ENCODE data around the gene ABCA10. TPM values are rescaled to one million over a fixed set of nuclear protein-coding genes. Genes with fewer than 3 reads are reported as not detected.

The ABCA10 gene
- total RNA-seq, 1 donor from 2014 or later: 4.2 TPM

- H3K4me3 Mint-ChIP-seq (ENCODE audit: unreplicated experiment): no peak overlapping the region
- no peaks in the 10 kb centered on the region for H3K36me3 Mint-ChIP-seq (ENCODE audit: unreplicated experiment)
- no peaks in the 10 kb centered on the region for H3K9me3 Mint-ChIP-seq (ENCODE audit: unreplicated experiment)
- TF ChIP-seq, protein P1, sequence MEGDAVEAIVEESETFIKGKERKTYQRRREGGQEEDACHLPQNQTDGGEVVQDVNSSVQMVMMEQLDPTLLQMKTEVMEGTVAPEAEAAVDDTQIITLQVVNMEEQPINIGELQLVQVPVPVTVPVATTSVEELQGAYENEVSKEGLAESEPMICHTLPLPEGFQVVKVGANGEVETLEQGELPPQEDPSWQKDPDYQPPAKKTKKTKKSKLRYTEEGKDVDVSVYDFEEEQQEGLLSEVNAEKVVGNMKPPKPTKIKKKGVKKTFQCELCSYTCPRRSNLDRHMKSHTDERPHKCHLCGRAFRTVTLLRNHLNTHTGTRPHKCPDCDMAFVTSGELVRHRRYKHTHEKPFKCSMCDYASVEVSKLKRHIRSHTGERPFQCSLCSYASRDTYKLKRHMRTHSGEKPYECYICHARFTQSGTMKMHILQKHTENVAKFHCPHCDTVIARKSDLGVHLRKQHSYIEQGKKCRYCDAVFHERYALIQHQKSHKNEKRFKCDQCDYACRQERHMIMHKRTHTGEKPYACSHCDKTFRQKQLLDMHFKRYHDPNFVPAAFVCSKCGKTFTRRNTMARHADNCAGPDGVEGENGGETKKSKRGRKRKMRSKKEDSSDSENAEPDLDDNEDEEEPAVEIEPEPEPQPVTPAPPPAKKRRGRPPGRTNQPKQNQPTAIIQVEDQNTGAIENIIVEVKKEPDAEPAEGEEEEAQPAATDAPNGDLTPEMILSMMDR (IDR thresholded peaks at IDR 0.05; ENCODE audit: partially characterized antibody, unreplicated experiment): no peak
- no peaks in the 10 kb centered on the region for H3K4me1 Mint-ChIP-seq (ENCODE audit: low read depth, unreplicated experiment)
- no peak for DNase-seq
- no peak overlapping the region for H3K27ac Mint-ChIP-seq (ENCODE audit: unreplicated experiment)
- no peaks in the 10 kb centered on the region for H3K27me3 Mint-ChIP-seq (ENCODE audit: unreplicated experiment)
Observed at GRCh38 chr17:69147460-69147859, 81.2 kb downstream of the ABCA10 start.

- Mint-ChIP-seq H3K27me3 (ENCODE audit: unreplicated experiment) (no peaks in the 10 kb centered on the region), H3K27ac (ENCODE audit: unreplicated experiment) (no peak overlapping the region), H3K9me3 (ENCODE audit: unreplicated experiment) (no peaks in the 10 kb centered on the region), H3K36me3 (ENCODE audit: unreplicated experiment) (no peaks in the 10 kb centered on the region), H3K4me1 (ENCODE audit: low read depth, unreplicated experiment) (no peaks in the 10 kb centered on the region), H3K4me3 (ENCODE audit: unreplicated experiment) (no peak overlapping the region)
- TF ChIP-seq, protein P1 (IDR thresholded peaks at IDR 0.05; ENCODE audit: partially characterized antibody, unreplicated experiment): no peak
- DNase-seq: no peak
Observed at GRCh38 chr17:69144331-69145255, 84.0 kb downstream of the ABCA10 start.

DNA sequence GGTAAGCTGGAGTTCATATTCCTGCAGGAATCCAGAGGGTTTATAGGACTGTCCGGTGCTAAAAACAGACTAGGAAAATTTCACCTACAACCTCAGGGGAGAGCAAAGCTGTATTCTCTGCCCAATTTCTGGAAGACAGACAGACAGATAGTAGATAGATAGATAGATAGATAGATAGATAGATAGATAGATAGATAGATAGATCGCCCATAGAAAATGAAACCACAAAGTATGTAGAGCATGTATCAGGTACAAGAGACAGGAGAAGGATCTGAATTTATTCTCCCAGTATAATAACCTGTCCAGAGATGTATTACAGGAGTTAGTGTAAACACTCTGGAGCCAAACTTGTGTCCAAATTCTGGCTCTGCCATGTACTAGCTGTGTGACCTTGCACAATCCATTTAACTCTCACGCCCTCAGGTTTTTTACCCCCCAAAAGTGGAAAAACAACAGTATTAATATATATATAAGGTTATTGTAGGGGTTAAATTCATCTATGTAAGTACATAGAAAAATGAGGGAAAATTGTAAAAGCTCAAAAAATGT, 84.9 kb downstream of the ABCA10 start:
- H3K4me3 Mint-ChIP-seq (ENCODE audit: unreplicated experiment): no peak overlapping the region
- TF ChIP-seq, protein P1 (IDR thresholded peaks at IDR 0.05; ENCODE audit: partially characterized antibody, unreplicated experiment): no peak
- no peak for DNase-seq
- H3K4me1 Mint-ChIP-seq (ENCODE audit: low read depth, unreplicated experiment): no peaks in the 10 kb centered on the region
- H3K36me3 Mint-ChIP-seq (ENCODE audit: unreplicated experiment): no peaks in the 10 kb centered on the region
- H3K27me3 Mint-ChIP-seq (ENCODE audit: unreplicated experiment): no peaks in the 10 kb centered on the region
- no peak overlapping the region for H3K27ac Mint-ChIP-seq (ENCODE audit: unreplicated experiment)
- H3K9me3 Mint-ChIP-seq (ENCODE audit: unreplicated experiment): no peaks in the 10 kb centered on the region

DNA sequence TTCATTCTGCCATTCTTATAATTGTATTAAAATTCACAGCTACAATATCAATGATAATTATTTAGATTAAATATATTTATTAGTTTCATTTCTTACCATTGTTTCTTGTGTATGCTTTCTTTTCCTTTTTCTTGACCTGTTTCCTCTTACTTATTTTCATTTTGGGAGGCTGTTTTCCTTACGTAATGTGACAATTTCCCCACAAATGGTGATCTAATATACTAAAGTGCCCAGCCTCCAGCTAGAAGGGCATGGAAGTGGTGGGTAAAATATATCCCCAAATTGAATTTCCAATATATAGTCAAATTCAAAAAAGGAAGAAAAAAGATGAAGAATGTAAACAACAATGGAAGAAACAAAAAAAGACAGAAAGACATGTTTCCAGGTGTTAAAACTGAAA, 85.5 kb downstream of the ABCA10 start:
- no peaks in the 10 kb centered on the region for H3K36me3 Mint-ChIP-seq (ENCODE audit: unreplicated experiment)
- H3K27ac Mint-ChIP-seq (ENCODE audit: unreplicated experiment): no peak overlapping the region
- no peak overlapping the region for H3K4me3 Mint-ChIP-seq (ENCODE audit: unreplicated experiment)
- H3K9me3 Mint-ChIP-seq (ENCODE audit: unreplicated experiment): no peaks in the 10 kb centered on the region
- no peaks in the 10 kb centered on the region for H3K4me1 Mint-ChIP-seq (ENCODE audit: low read depth, unreplicated experiment)
- TF ChIP-seq, protein P1 (IDR thresholded peaks at IDR 0.05; ENCODE audit: partially characterized antibody, unreplicated experiment): no peak
- DNase-seq: no peak
- no peaks in the 10 kb centered on the region for H3K27me3 Mint-ChIP-seq (ENCODE audit: unreplicated experiment)
